ENCODE measurements around the gene PIN1.

The PIN1 gene

DNA sequence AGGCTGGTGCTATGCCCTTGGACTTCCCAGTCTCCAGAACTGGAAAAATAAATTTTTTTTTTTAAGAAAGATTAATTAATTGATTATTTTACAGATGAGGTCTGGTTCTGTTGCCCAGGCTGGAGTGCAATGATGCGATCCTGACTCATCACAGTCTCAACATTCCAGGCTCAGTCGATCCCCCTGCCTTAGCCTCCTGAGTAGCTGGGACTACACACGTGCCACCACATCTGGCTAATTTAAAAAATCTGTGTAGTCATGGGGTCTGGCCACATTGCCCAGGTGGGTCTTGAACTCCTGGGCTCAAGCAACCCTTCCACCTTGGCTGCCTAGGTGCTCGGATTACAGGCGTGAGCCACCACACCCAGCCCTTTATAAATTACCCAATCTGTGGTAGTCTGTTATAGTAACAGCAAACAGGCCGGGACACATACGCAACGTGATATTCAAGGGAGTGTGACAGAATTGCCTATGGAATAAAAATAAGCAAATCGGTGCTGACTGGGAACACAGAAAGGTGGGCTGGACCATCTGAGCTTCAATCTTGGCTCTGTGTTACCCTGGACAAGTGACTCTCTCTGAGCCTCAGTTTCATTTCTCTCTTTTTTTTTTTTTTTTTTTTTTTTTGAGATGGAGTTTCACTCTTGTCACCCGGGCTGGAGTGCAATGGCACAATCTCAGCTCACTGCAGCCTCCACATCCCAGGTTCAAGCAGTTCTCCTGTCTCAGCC is 42.8 kb downstream of the PIN1 start:
- ChIA-PET CTCF (no interaction called here), POLR2A (interaction anchor here (0.6 kb wide), 1 partner anchor 31 kb away, joined by 3 read pairs; no protein-coding TSS in a partner anchor)
- TF ChIP-seq, protein P1, sequence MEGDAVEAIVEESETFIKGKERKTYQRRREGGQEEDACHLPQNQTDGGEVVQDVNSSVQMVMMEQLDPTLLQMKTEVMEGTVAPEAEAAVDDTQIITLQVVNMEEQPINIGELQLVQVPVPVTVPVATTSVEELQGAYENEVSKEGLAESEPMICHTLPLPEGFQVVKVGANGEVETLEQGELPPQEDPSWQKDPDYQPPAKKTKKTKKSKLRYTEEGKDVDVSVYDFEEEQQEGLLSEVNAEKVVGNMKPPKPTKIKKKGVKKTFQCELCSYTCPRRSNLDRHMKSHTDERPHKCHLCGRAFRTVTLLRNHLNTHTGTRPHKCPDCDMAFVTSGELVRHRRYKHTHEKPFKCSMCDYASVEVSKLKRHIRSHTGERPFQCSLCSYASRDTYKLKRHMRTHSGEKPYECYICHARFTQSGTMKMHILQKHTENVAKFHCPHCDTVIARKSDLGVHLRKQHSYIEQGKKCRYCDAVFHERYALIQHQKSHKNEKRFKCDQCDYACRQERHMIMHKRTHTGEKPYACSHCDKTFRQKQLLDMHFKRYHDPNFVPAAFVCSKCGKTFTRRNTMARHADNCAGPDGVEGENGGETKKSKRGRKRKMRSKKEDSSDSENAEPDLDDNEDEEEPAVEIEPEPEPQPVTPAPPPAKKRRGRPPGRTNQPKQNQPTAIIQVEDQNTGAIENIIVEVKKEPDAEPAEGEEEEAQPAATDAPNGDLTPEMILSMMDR (IDR thresholded peaks at IDR 0.05; ENCODE audit: insufficient read depth, low read length, missing control alignments) = no peak
- H3K4me3 ChIP-seq (ENCODE audit: low read depth, low read length) = no peak overlapping the region
- DNase-seq (ENCODE audit: low read depth, low spot score) = no peak

DNA sequence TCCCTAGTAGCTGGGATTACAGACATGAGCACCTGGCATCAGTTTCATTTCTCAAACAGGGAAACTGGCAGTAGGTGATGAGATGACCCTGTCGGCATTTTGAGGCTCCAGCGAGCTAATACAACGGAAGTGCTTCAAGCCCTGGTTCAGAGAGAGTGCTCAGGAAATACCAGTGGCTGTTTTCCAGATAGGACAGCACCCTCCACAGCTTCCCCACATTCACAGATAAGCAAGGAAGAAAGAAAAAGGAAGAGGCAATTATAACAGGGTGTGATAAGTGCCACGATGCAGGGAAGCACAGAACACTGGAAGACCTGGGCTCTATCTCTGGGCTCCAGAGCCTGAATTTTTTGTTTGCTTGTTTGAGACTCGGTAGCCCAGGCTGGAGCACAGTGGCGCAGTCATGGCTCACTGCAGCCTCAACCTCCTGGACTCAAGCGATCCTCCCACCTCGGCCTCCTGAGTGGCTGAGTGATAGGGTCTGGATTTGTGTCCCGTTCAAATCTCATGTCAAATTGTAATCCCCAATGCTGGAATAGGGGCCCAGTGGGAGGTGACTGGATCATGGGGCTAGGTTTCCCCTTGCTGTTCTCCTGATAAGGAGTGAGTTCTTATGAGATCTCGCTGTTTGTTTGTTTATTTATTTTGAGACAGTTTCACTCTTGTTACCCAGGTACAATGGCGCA is 43.5 kb downstream of the PIN1 start:
- ChIA-PET CTCF (no interaction called here), POLR2A (no interaction called here)
- TF ChIP-seq, protein P1 (IDR thresholded peaks at IDR 0.05; ENCODE audit: insufficient read depth, low read length, missing control alignments) = no peak
- H3K4me3 ChIP-seq (ENCODE audit: low read depth, low read length) = no peak overlapping the region
- DNase-seq (ENCODE audit: low read depth, low spot score) = no peak

DNA sequence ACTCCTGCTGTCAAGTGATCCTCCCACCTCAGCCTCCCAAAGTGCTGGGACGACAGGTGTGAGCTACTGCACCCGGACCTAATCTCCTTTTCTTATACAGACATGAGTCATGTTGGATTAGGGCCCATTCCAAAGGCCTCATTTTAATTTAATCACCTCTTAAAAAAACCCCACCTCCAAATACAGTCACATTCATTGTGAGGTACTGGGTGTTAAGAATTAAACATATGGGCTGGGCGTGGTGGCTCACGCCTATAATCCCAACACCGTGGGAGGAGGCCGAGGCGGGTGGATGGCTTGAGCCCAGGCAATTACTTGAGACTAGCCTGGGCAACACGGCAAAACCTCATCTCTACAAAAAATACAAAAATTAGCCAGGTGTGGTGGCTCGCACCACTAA is 46.6 kb downstream of the PIN1 start:
- ChIA-PET POLR2A (no interaction called here), CTCF (interaction anchor here (1.2 kb wide), 1 partner anchor 20 kb away, joined by 3 read pairs; no protein-coding TSS in a partner anchor)
- TF ChIP-seq, protein P1 (IDR thresholded peaks at IDR 0.05; ENCODE audit: insufficient read depth, low read length, missing control alignments) = no peak
- DNase-seq (ENCODE audit: low read depth, low spot score) = no peak
- no peak overlapping the region for H3K4me3 ChIP-seq (ENCODE audit: low read depth, low read length)

DNA sequence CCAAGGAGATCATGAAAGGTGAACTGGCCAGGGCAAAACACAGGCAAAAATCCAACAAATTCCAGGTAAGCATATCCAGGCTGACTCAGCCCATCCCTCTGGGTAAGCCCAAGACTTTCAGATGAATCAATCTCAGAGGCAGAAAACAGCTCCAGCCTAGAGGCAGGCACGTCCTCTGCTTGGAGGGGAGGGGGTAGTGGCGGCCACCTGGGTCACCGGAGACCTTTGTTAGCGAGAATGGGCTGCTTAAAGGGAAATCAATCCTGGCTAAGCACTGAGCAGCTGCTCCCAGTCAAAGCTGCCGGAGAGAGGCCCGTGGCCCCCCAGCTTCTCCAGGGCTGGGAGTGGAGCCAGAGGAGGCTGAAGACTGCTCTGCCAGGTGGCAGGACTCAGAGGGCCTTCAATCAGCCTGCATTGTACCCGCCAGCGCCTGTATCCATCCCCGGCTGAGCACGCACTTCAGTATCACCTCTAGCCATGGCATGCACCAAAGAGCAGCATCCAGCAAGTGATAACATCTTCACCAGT is 48.2 kb downstream of the PIN1 start:
- CTCF ChIA-PET = interaction anchor here (0.9 to 1.5 kb wide), 3 partner anchors 11 to 22 kb away, joined by 3 to 4 read pairs (median 3); no protein-coding TSS in a partner anchor
- TF ChIP-seq, protein P1 (IDR thresholded peaks at IDR 0.05; ENCODE audit: insufficient read depth, low read length, missing control alignments) = no peak
- DNase-seq (ENCODE audit: low read depth, low spot score) = no peak
- H3K4me3 ChIP-seq (ENCODE audit: low read depth, low read length) = no peak overlapping the region
- POLR2A ChIA-PET = no interaction called here

DNA sequence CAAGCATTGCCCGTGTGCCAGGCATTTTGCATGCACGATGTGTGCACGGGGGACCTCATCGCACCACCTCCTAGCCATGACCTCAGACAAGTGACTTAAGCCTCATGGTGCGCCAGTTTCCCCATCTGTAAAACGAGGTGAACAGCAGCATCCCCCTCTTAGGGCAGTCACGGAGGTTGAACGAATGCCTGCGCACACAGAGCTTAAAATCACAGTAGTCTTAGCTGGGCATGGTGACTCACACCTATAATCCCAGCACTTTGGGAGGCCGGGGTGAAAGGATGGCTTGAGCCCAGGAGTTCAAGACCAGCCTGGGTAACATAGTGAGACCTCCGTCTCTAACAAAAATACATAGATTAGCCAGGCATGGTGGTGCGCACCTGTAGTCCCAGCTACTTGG is 48.6 kb downstream of the PIN1 start:
- no peak overlapping the region for H3K4me3 ChIP-seq (ENCODE audit: low read depth, low read length)
- DNase-seq (ENCODE audit: low read depth, low spot score) = no peak
- TF ChIP-seq, protein P1 (IDR thresholded peaks at IDR 0.05; ENCODE audit: insufficient read depth, low read length, missing control alignments) = no peak
- POLR2A ChIA-PET = no interaction called here
- CTCF ChIA-PET = interaction anchor here (0.9 to 3.5 kb wide), 3 partner anchors 9 to 12 kb away, joined by 3 to 17 read pairs (median 4); no protein-coding TSS in a partner anchor

DNA sequence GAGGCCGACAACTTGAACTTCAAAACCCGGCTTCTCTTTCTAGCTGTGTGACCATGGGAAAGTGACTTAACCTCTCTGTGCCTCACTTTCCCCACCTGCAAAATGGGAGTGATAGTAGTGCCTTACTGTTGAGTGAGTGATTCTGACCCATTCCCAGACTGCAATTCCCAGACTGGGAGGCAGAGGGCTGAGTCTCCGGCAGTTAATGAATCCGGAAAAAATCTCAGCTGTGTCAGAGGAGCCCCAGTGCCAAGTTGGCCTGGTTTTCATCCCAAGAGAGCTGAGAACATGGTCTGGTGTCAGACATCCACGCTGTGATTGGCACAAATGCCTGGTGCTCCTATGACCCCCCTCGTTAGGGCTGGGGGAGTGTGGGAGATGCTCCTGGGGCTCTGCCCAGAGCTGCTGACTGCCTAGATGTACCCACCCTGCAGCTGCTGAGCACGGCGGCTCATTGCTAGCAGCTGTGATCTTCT is 50.0 kb downstream of the PIN1 start:
- POLR2A ChIA-PET = no interaction called here
- no peak overlapping the region for H3K4me3 ChIP-seq (ENCODE audit: low read depth, low read length)
- CTCF ChIA-PET = interaction anchor here (0.8 to 3.5 kb wide), 3 partner anchors 10 to 17 kb away, joined by 3 to 17 read pairs (median 9); no protein-coding TSS in a partner anchor
- DNase-seq (ENCODE audit: low read depth, low spot score) = no peak
- TF ChIP-seq, protein P1 (IDR thresholded peaks at IDR 0.05; ENCODE audit: insufficient read depth, low read length, missing control alignments) = peak; percentile 23

Measured in AG04449 (cell line).